Neuronal stem cell (in vitro differentiated cells): Measurements from ENCODE around the gene TRIM32.

Experiments used
- DNase-seq: peaks from one replicate; pipeline ENCODE4 v3.0.0-alpha.2; 2013; ENCODE audit warnings: low spot score
- H2AFZ ChIP-seq: one replicate; pipeline ENCODE4 v1.6.1; 2013; ENCODE audit warnings: mild to moderate bottlenecking, low read length, inconsistent platforms
- H2AK5ac ChIP-seq: 2 replicates; pipeline ENCODE4 v1.6.1; 2013; ENCODE audit warnings: low read depth, mild to moderate bottlenecking, inconsistent platforms, low read length, moderate library complexity, mixed read lengths
- H2BK120ac ChIP-seq: 2 replicates; pipeline ENCODE4 v1.6.1; 2013; ENCODE audit warnings: low read depth, mild to moderate bottlenecking, inconsistent platforms, low read length, moderate library complexity, mixed read lengths
- H2BK12ac ChIP-seq: one replicate; pipeline ENCODE4 v1.6.1; 2013; ENCODE audit warnings: low read length, inconsistent platforms
- H2BK15ac ChIP-seq: 2 replicates; pipeline ENCODE4 v1.6.1; 2013; ENCODE audit warnings: mild to moderate bottlenecking, low read length, inconsistent platforms, mixed read lengths
- H2BK5ac ChIP-seq: one replicate; pipeline ENCODE4 v1.6.1; 2013; ENCODE audit warnings: inconsistent platforms, mild to moderate bottlenecking, low read length, moderate library complexity
- H3K14ac ChIP-seq: one replicate; pipeline ENCODE4 v1.6.1; 2013; ENCODE audit warnings: low read length, inconsistent platforms
- H3K18ac ChIP-seq: 2 replicates; pipeline ENCODE4 v1.6.1; 2013; ENCODE audit warnings: low read length, inconsistent platforms
- H3K23ac ChIP-seq: 2 replicates; pipeline ENCODE4 v1.6.1; 2013; ENCODE audit warnings: low read depth, mild to moderate bottlenecking, mixed read lengths, low read length, inconsistent platforms; ENCODE audit not compliant: poor library complexity
- H3K27ac ChIP-seq: replicated peaks from 3 replicates; pipeline ENCODE4 v1.5.1; 2013; ENCODE audit warnings: low read length, inconsistent platforms
- H3K27me3 ChIP-seq, 3 experiments: 2 replicates each; pipeline ENCODE4 v1.6.1; 2013; ENCODE audit warnings: low read length in 3 of 3, mild to moderate bottlenecking in 2 of 3, inconsistent platforms in 1 of 3, low read depth in 1 of 3, mixed read lengths in 1 of 3, moderate library complexity in 1 of 3; ENCODE audit not compliant: control insufficient read depth in 3 of 3, insufficient read depth in 3 of 3
- H3K36me3 ChIP-seq, 2 donors: replicated peaks in 1 of 2; 2 replicates each; pipeline ENCODE4 v1.6.1; 2013; ENCODE audit warnings: low read length in 2 of 2; ENCODE audit not compliant: control insufficient read depth in 2 of 2, insufficient read depth in 2 of 2
- H3K4ac ChIP-seq: 2 replicates; pipeline ENCODE4 v1.6.1; 2013; ENCODE audit warnings: inconsistent platforms, mild to moderate bottlenecking, low read length, moderate library complexity
- H3K4me1 ChIP-seq, 2 donors: 1 replicate in 1 of 2; 2 replicates in 1 of 2; pipeline ENCODE4 v1.6.1; 2013; ENCODE audit warnings: low read length in 2 of 2, low read depth in 1 of 2; ENCODE audit not compliant: control insufficient read depth in 2 of 2, insufficient read depth in 1 of 2
- H3K4me2 ChIP-seq: one replicate; pipeline ENCODE4 v1.6.1; 2013; ENCODE audit warnings: mild to moderate bottlenecking, low read length, inconsistent platforms; ENCODE audit not compliant: insufficient read depth, poor library complexity, severe bottlenecking
- H3K4me3 ChIP-seq, 2 donors: 2 replicates each; pipeline ENCODE4 v1.5.1; 2013; ENCODE audit warnings: low read length in 2 of 2, mild to moderate bottlenecking in 2 of 2, inconsistent platforms in 1 of 2, moderate library complexity in 1 of 2
- H3K79me1 ChIP-seq: one replicate; pipeline ENCODE4 v1.6.1; 2013; ENCODE audit warnings: low read depth, mild to moderate bottlenecking, inconsistent platforms, low read length, moderate library complexity
- H3K9ac ChIP-seq: one replicate; pipeline ENCODE4 v1.6.1; 2013; ENCODE audit warnings: mild to moderate bottlenecking, low read depth, low read length, inconsistent platforms; ENCODE audit not compliant: poor library complexity
- H3K9me3 ChIP-seq, 2 donors: replicated peaks in 1 of 2; 2 replicates each; pipeline versions ENCODE3 to v1.6.1; 2013; ENCODE audit warnings: low read length in 2 of 2, mild to moderate bottlenecking in 2 of 2, inconsistent platforms in 1 of 2, low read depth in 1 of 2, mixed read lengths in 1 of 2, moderate library complexity in 1 of 2; ENCODE audit not compliant: control insufficient read depth in 2 of 2, insufficient read depth in 1 of 2
- H4K8ac ChIP-seq: one replicate; pipeline ENCODE4 v1.6.1; 2013; ENCODE audit warnings: low read depth, mild to moderate bottlenecking, inconsistent platforms, low read length, moderate library complexity
- H4K91ac ChIP-seq: one replicate; pipeline ENCODE4 v1.6.1; 2013; ENCODE audit warnings: low read length, low read depth, mild to moderate bottlenecking, inconsistent platforms; ENCODE audit not compliant: poor library complexity
- WGBS, 2 donors: extraction: QIAGEN DNeasy Blood & Tissue Kit; methylation state at CpG; one replicate each; pipeline ENCODE4 v1.1.7; 2013; ENCODE audit warnings: missing lambda C conversion rate in 2 of 2, mixed read lengths in 1 of 2; ENCODE audit not compliant: insufficient read length in 2 of 2, insufficient replicate concordance in 1 of 2; ENCODE audit errors: extremely low coverage in 2 of 2; 5-methylcytosine and 5-hydroxymethylcytosine counted together

TRIM32 gene

GRCh38 chr9:116706310-116707290 is 19.5 kb downstream of the TRIM32 start:
- Histone ChIP-seq H3K4me3 (no peak overlapping the region), H3K27ac (no peak overlapping the region), H2AK5ac (no peak overlapping the region), H3K4me2 (no peak overlapping the region), H3K14ac (no peak overlapping the region), H3K27me3 (no peaks in the 10 kb centered on the region), H2BK5ac (no peak overlapping the region), H2AFZ (no peak overlapping the region), H3K23ac (no peak overlapping the region), H2BK12ac (no peak overlapping the region), H3K79me1 (no peaks in the 10 kb centered on the region), H3K4me1 (peaks cover 0 to 2% of the 10 kb centered on the region in 2 donors), H4K91ac (no peak overlapping the region), H3K9ac (no peak overlapping the region), H2BK120ac (no peak overlapping the region), H3K36me3 (peaks cover 0 to 9% of the 10 kb centered on the region in 2 donors), H3K9me3 (peaks cover 0 to 1% of the 10 kb centered on the region in 2 donors), H4K8ac (no peak overlapping the region), H3K18ac (no peak overlapping the region), H2BK15ac (no peak overlapping the region), H3K4ac (no peak overlapping the region)
- WGBS, 2 donors = no CpG with 5 or more reads among the region's 8 CpGs
- no peak for DNase-seq

- Histone ChIP-seq H2AK5ac (no peak overlapping the region), H3K27ac (no peak overlapping the region)
- no CpG with 5 or more reads among the region's 3 CpGs for WGBS, 2 donors
Measured at GRCh38 chr9:116712781-116713180, 25.7 kb downstream of the TRIM32 start.

GRCh38 chr9:116713271-116713670 is 26.2 kb downstream of the TRIM32 start:
- no peak overlapping the region for H3K4me3 ChIP-seq
- WGBS, 2 donors = no CpG with 5 or more reads among the region's 4 CpGs
- H3K18ac ChIP-seq = no peak overlapping the region
- no peak overlapping the region for H2BK120ac ChIP-seq
- no peak overlapping the region for H2BK12ac ChIP-seq
- no peak overlapping the region for H4K91ac ChIP-seq
- H3K4me2 ChIP-seq = no peak overlapping the region
- no peak overlapping the region for H2AFZ ChIP-seq
- no peaks in the 10 kb centered on the region for H3K79me1 ChIP-seq
- H2BK15ac ChIP-seq = no peak overlapping the region
- H3K36me3 ChIP-seq = no peaks in the 10 kb centered on the region
- H3K9ac ChIP-seq = no peak overlapping the region
- DNase-seq = no peak
- peaks cover 0 to 4% of the 10 kb centered on the region in 2 donors for H3K4me1 ChIP-seq
- no peaks in the 10 kb centered on the region for H3K27me3 ChIP-seq
- H3K23ac ChIP-seq = no peak overlapping the region
- no peak overlapping the region for H2BK5ac ChIP-seq
- no peak overlapping the region for H4K8ac ChIP-seq
- no peaks in the 10 kb centered on the region for H3K9me3 ChIP-seq
- no peak overlapping the region for H2AK5ac ChIP-seq
- H3K14ac ChIP-seq = no peak overlapping the region
- no peak overlapping the region for H3K27ac ChIP-seq
- H3K4ac ChIP-seq = no peak overlapping the region

More at GRCh38 chr9:116712781-116713180, 25.7 kb downstream of the TRIM32 start:
- Histone ChIP-seq H2BK120ac (no peak overlapping the region), H3K23ac (no peak overlapping the region), H3K4me3 (no peak overlapping the region), H2BK15ac (no peak overlapping the region), H2BK5ac (no peak overlapping the region), H4K91ac (no peak overlapping the region), H3K36me3 (no peaks in the 10 kb centered on the region), H2BK12ac (no peak overlapping the region), H2AFZ (no peak overlapping the region), H3K9me3 (no peaks in the 10 kb centered on the region), H3K4ac (no peak overlapping the region), H3K27me3 (no peaks in the 10 kb centered on the region), H3K4me1 (peaks cover 0 to 4% of the 10 kb centered on the region in 2 donors), H3K9ac (no peak overlapping the region), H3K14ac (no peak overlapping the region), H4K8ac (no peak overlapping the region), H3K79me1 (no peaks in the 10 kb centered on the region), H3K4me2 (no peak overlapping the region), H3K18ac (no peak overlapping the region)
- no peak for DNase-seq

- WGBS, 2 donors = no CpG with 5 or more reads among the region's 1 CpG
- no peak overlapping the region for H2BK120ac ChIP-seq
- H3K4ac ChIP-seq = no peak overlapping the region
- H2AFZ ChIP-seq = no peak overlapping the region
- H3K23ac ChIP-seq = no peak overlapping the region
- no peak overlapping the region for H3K27ac ChIP-seq
- no peak overlapping the region for H4K8ac ChIP-seq
- no peaks in the 10 kb centered on the region for H3K79me1 ChIP-seq
- H2AK5ac ChIP-seq = no peak overlapping the region
- no peak overlapping the region for H4K91ac ChIP-seq
- no peak overlapping the region for H3K14ac ChIP-seq
- H3K4me2 ChIP-seq = no peak overlapping the region
- no peaks in the 10 kb centered on the region for H3K36me3 ChIP-seq
- H3K4me1 ChIP-seq = peaks cover 8 to 10% of the 10 kb centered on the region in 2 donors
- H3K9me3 ChIP-seq = peaks cover 0 to 3% of the 10 kb centered on the region in 2 donors
- no peak overlapping the region for H2BK15ac ChIP-seq
- H3K27me3 ChIP-seq = no peaks in the 10 kb centered on the region
- H2BK5ac ChIP-seq = no peak overlapping the region
- H3K9ac ChIP-seq = no peak overlapping the region
- H2BK12ac ChIP-seq = no peak overlapping the region
- H3K18ac ChIP-seq = no peak overlapping the region
- no peak overlapping the region for H3K4me3 ChIP-seq
- DNase-seq = no peak
Measured at GRCh38 chr9:116715751-116716150, 28.6 kb downstream of the TRIM32 start.
